ENCODE results near the gene GALC. TPM values are rescaled to one million over a fixed set of nuclear protein-coding genes. Genes with fewer than 3 reads are reported as not detected.
A peak's percentile ranks its signal among the peaks of the same experiment; 100 is the strongest.
"Not testable (repeated sequence)": the region's sequence is repeated elsewhere in the genome, so short reads cannot be mapped to it uniquely, and the experiment has no call there.

GALC gene
- total and polyA plus RNA-seq, 10 donors: 3.8 to 61.7 (median 35.9) TPM

- intact Hi-C loops (cut with DNase I; ENCODE audit: low total_unique reads): no loop called here
- no peaks in the 10 kb centered on the region for H3K9me3 ChIP-seq
- no peak for DNase-seq
- no peaks in the 10 kb centered on the region for H3K27me3 ChIP-seq (replicated peaks in 1 of 7)
- peaks cover 0 to 34% (median 20%) of the 10 kb centered on the region in 6 donors for H3K4me1 ChIP-seq
- H3K4me3 ChIP-seq: no peak overlapping the region
- peak overlapping the region in 2 of 8 donors; percentile 1 to 4 for H3K27ac ChIP-seq
- WGBS, 5 donors: 33 to 79% (median 53%) methylated on average over 1 of the region's 1 CpG
- TF ChIP-seq POLR2A (IDR thresholded peaks at IDR 0.05): no peak
- no peak for TF ChIP-seq POLR2AphosphoS5 (IDR thresholded peaks at IDR 0.05)
- no peak for TF ChIP-seq CTCF (IDR thresholded peaks at IDR 0.05 in 8 of 11, conservative IDR thresholded peaks at IDR 0.05 in 3 of 11)
- no peaks in the 10 kb centered on the region for H3K36me3 ChIP-seq
Measured at GRCh38 chr14:88030079-88030478, 37.1 kb upstream of the GALC start.

DNA sequence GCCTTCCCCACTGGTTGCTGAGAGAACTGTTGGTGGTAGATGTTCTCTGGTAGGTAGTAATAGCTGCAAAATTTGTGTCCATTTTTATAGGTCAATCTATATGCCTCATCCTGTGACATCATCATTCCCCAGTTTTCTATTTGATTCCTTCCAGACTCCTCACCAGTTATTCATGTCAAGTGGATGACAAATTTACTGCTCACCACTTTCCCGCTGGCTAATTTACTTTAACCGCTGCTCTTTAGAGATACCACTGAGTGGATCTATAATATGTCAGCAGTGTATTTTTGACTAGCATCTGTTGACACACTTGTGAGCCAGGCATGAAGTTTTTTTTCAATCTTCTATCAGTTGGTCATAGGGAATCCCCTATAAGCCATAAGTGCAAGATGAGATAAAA, 36.5 kb upstream of the GALC start:
- no peak overlapping the region for H3K4me3 ChIP-seq
- peak overlapping the region in 1 of 8 donors; percentile 4 for H3K27ac ChIP-seq
- no peaks in the 10 kb centered on the region for H3K27me3 ChIP-seq (replicated peaks in 1 of 7)
- WGBS, 5 donors: 74 to 95% (median 83%) methylated on average over 2 of the region's 2 CpGs
- intact Hi-C loops (cut with DNase I; ENCODE audit: low total_unique reads): loop anchor here (10.0 kb wide), 1 partner anchor 135 kb away; no protein-coding TSS in a partner anchor
- no peak for TF ChIP-seq POLR2AphosphoS5 (IDR thresholded peaks at IDR 0.05)
- TF ChIP-seq POLR2A (IDR thresholded peaks at IDR 0.05): no peak
- TF ChIP-seq CTCF (IDR thresholded peaks at IDR 0.05 in 8 of 11, conservative IDR thresholded peaks at IDR 0.05 in 3 of 11): no peak
- peaks cover 0 to 40% (median 22%) of the 10 kb centered on the region in 6 donors for H3K4me1 ChIP-seq
- no peak for DNase-seq
- H3K36me3 ChIP-seq: no peaks in the 10 kb centered on the region
- no peaks in the 10 kb centered on the region for H3K9me3 ChIP-seq

DNA sequence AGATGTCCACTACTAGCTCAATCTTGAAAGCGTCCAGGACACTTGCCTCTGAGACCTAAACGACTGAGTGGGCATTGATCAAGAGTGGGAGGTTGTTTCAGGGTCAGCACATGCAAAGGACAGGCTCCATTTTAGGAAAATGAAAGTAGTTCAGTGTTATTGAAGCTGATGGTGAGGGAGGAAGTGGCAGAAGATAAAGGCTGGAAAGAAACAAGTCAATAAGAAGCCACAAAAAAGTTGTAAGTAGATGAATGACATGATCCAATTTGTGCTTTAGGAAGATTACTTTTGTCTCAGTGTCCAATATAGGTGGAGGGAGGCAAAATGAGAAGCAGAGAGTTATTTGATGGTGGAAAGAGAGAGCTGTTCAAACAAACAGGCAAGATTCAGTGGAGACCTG, 33.9 kb upstream of the GALC start:
- H3K4me1 ChIP-seq: peaks cover 9 to 54% (median 33%) of the 10 kb centered on the region in 6 donors
- DNase-seq: no peak
- no peaks in the 10 kb centered on the region for H3K9me3 ChIP-seq
- no peaks in the 10 kb centered on the region for H3K27me3 ChIP-seq (replicated peaks in 1 of 7)
- peak overlapping the region in 5 of 8 donors; percentile 15 to 43 (median 38) for H3K27ac ChIP-seq
- H3K36me3 ChIP-seq: no peaks in the 10 kb centered on the region
- intact Hi-C loops (cut with DNase I; ENCODE audit: low total_unique reads): loop anchor here (10.0 kb wide), 1 partner anchor 138 kb away; no protein-coding TSS in a partner anchor
- TF ChIP-seq CTCF (IDR thresholded peaks at IDR 0.05 in 8 of 11, conservative IDR thresholded peaks at IDR 0.05 in 3 of 11) (no peak), POLR2AphosphoS5 (IDR thresholded peaks at IDR 0.05) (no peak), POLR2A (IDR thresholded peaks at IDR 0.05) (no peak)
- H3K4me3 ChIP-seq: no peak overlapping the region
- 37 to 55% (median 41%) methylated on average over 2 of the region's 2 CpGs for WGBS, 5 donors

- no peaks in the 10 kb centered on the region for H3K27me3 ChIP-seq (replicated peaks in 1 of 7)
- peaks cover 7 to 50% (median 32%) of the 10 kb centered on the region in 6 donors for H3K4me1 ChIP-seq
- TF ChIP-seq POLR2A (IDR thresholded peaks at IDR 0.05) (no peak), CTCF (IDR thresholded peaks at IDR 0.05 in 8 of 11, conservative IDR thresholded peaks at IDR 0.05 in 3 of 11) (no peak), POLR2AphosphoS5 (IDR thresholded peaks at IDR 0.05) (no peak)
- intact Hi-C loops (cut with DNase I; ENCODE audit: low total_unique reads): loop anchor here (10.0 kb wide), 1 partner anchor 139 kb away; no protein-coding TSS in a partner anchor
- 68 to 82% (median 68%) methylated on average over 3 of the region's 3 CpGs for WGBS, 5 donors
- no peaks in the 10 kb centered on the region for H3K36me3 ChIP-seq
- H3K27ac ChIP-seq: no peak overlapping the region
- H3K4me3 ChIP-seq: no peak overlapping the region
- H3K9me3 ChIP-seq: no peaks in the 10 kb centered on the region
- DNase-seq: no peak
Measured at GRCh38 chr14:88025313-88025712, 32.3 kb upstream of the GALC start.

DNA sequence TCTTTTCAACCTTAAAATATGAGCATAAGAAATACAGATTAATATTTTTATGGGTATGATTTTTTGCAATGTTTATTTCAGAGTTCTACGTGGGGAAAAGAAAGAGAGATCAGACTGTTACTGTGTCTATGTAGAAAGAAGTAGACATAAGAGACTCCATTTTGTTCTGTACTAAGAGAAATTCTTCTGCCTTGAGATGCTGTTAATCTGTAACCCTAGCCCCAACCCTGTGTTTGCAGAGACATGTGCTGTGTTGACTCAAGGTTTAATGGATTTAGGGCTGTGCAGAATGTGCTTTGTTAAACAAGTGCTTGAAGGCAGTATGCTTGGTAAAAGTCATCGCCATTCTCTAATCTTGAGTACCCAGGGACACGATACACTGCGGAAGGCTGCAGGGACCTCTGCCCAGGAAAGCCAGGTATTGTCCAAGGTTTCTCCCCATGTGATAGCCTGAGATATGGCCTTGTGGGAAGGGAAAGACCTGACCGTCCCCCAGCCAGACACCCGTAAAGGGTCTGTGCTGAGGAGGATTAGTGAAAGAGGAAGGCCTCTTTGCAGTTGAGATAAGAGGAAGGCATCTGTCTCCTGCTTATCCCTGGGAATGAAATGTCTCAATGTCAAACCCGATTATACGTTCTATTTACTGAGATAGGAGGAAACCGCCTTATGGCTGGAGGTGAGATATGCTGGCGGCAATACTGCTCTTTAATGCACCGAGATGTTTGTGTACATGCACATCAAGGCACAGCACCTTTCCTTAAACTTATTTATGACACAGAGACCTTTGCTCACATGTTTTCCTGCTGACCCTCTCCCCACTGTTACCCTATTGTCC, 31.5 kb upstream of the GALC start:
- not testable (repeated sequence) for H3K9me3 ChIP-seq; H3K36me3 ChIP-seq; H3K4me3 ChIP-seq; DNase-seq; H3K27ac ChIP-seq; H3K27me3 ChIP-seq (replicated peaks in 1 of 7)
- intact Hi-C loops (cut with DNase I; ENCODE audit: low total_unique reads): loop anchor here (10.0 kb wide), 1 partner anchor 140 kb away; no protein-coding TSS in a partner anchor
- WGBS, 5 donors: 62 to 81% (median 71%) methylated on average over 11 of the region's 11 CpGs
- peaks cover 7 to 44% (median 29%) of the 10 kb centered on the region in 6 donors for H3K4me1 ChIP-seq
